Parietal lobe (tissue), 2 donors: ENCODE results near the gene LIFR. TPM values are rescaled to one million over a fixed set of nuclear protein-coding genes. Genes with fewer than 3 reads are reported as not detected.

Source experiments
- small RNA-seq: library from RNA; depleted of rRNA; stranded (forward); fragments of <200 nt; gene quantifications from one replicate; pipeline ENCODE3, GENCODE V24; 2014; ENCODE audit warnings: low replicate concordance
- total RNA-seq: library from RNA; depleted of rRNA; stranded (reverse); fragments of >200 nt; gene quantifications from one replicate; pipeline ENCODE4 v1.2.3, GENCODE V29; 2014

LIFR gene
- total RNA-seq: 63.5 TPM

GRCh38 chr5:38556599-38557307 lies at the start of gene LIFR:
Gene LIFR (minus strand): TSS chr5:38556646. CDS start chr5:38530647, 25,999 bp downstream.

Small RNA genes lying within 50 kb of the gene (small RNA-seq; reads per million reads assigned to genes)
- not detected for gene AC091839.1
- not detected for gene MIR3650
